Panc1 (cell line): ENCODE measurements around the gene PDZD4. TPM values are rescaled to one million over a fixed set of nuclear protein-coding genes. Genes with fewer than 3 reads are reported as not detected.

Experiments
- ATAC-seq: fragments of 200-7000 bp; cut with Tn5 transposase; 2 replicates; pipeline ENCODE4 v1.9.1; 2020; ENCODE audit warnings: mild to moderate bottlenecking, moderate library complexity
- BruUV-seq: library from RNA; stranded (reverse); fragments of 400-500 nt; replicated peaks from 2 replicates; lab custom pipeline; 2021; lab: Mats Ljungman, UMichigan
- CTCF ChIA-PET: fragments of 300-600 bp; sonication (Branson Sonifier 250); formaldehyde crosslinking; loops from one replicate; lab custom pipeline; 2022; ENCODE audit warnings: antibody characterized with exemption; lab: Charles Lee
- POLR2A ChIA-PET: fragments of 300-600 bp; sonication (Branson Sonifier 250); formaldehyde crosslinking; loops from one replicate; lab custom pipeline; 2022; ENCODE audit warnings: antibody characterized with exemption; lab: Charles Lee
- DNase-seq: peaks from one replicate; pipeline ENCODE4 v3.0.0-alpha.2; 2010; ENCODE audit warnings: low read depth, low spot score
- H3K27ac ChIP-seq: 2 replicates; pipeline ENCODE4 v1.5.1; 2011; ENCODE audit warnings: mild to moderate bottlenecking, low read length, inconsistent platforms
- H3K27me3 ChIP-seq: fragments of 200-500 bp; sonication (Bioruptor generic); 2 replicates; pipeline ENCODE4 v1.6.0; 2014; ENCODE audit warnings: low read length, inconsistent platforms; ENCODE audit not compliant: control insufficient read depth, insufficient read depth
- H3K36me3 ChIP-seq: fragments of 200-500 bp; sonication (Bioruptor generic); 2 replicates; pipeline ENCODE4 v1.5.1; 2014; ENCODE audit warnings: inconsistent platforms, mild to moderate bottlenecking, low read length, moderate library complexity; ENCODE audit not compliant: control insufficient read depth, insufficient read depth
- H3K4me1 ChIP-seq: 2 replicates; pipeline ENCODE4 v1.5.1; 2011; ENCODE audit warnings: inconsistent platforms, mild to moderate bottlenecking, low read length, moderate library complexity; ENCODE audit not compliant: control insufficient read depth, insufficient read depth
- H3K4me3 ChIP-seq, 2 experiments: 2 replicates each; pipeline ENCODE4 v1.5.1; 2011 to 2012; ENCODE audit warnings: low read depth in 2 of 2, low read length in 2 of 2, mild to moderate bottlenecking in 2 of 2, inconsistent platforms in 1 of 2, moderate library complexity in 1 of 2
- H3K9me3 ChIP-seq: fragments of 200-500 bp; sonication (Bioruptor generic); 2 replicates; pipeline ENCODE4 v1.5.1; 2014; ENCODE audit warnings: low read depth, mild to moderate bottlenecking, inconsistent platforms, low read length, moderate library complexity; ENCODE audit not compliant: control insufficient read depth, insufficient read depth
- POLR2AphosphoS5 ChIP-seq: IDR thresholded peaks from 2 replicates; pipeline ENCODE4 v1.6.1; 2012; ENCODE audit warnings: mild to moderate bottlenecking, low read depth, low read length, moderate library complexity
- SIN3A ChIP-seq: IDR thresholded peaks from 2 replicates; pipeline ENCODE4 v1.6.1; 2012; ENCODE audit warnings: low read depth, mild to moderate bottlenecking, low read length, moderate library complexity, borderline replicate concordance; ENCODE audit not compliant: insufficient read depth
- TCF7L2 ChIP-seq: IDR thresholded peaks from 2 replicates; pipeline ENCODE4 v1.6.1; 2011; ENCODE audit warnings: mild to moderate bottlenecking, low read depth, low read length, inconsistent platforms
- in situ Hi-C: cut with HindIII; loops from 2 replicates; pipeline ENCODE4 v1.10.0; 2016; ENCODE audit warnings: low sequenced_read_pairs, low pct_unique_long_range_greater_than_20kb
- intact Hi-C: fragments of 100-400 bp; cut with micrococcal nuclease; formaldehyde crosslinking; loops from one replicate; pipeline ENCODE4 v1.10.0; 2022; ENCODE audit not compliant: unreplicated experiment
- total RNA-seq: library from RNA; stranded (reverse); gene quantifications from one replicate; pipeline ENCODE4 v1.2.1, GENCODE V29; 2021; ENCODE audit not compliant: unreplicated experiment
- TF ChIP-seq, protein P1 (sequence below), 2 experiments: IDR thresholded peaks; 2 replicates each; pipeline ENCODE4 v1.6.1; 2011 to 2012; ENCODE audit warnings: low read depth in 2 of 2, control low read depth in 1 of 2, low read length in 1 of 2, mild to moderate bottlenecking in 1 of 2, moderate library complexity in 1 of 2; ENCODE audit not compliant: insufficient read depth in 1 of 2
- TF ChIP-seq, protein P2 (sequence below): fragments of 450-650 bp; IDR thresholded peaks from 2 replicates; pipeline ENCODE4 v1.5.1; 2017; ENCODE audit warnings: mild to moderate bottlenecking

The PDZD4 gene
- total RNA-seq, 1 experiment from 2014 or later: 37.2 TPM

GRCh38 chrX:153813161-153813560 lies 17.2 kb downstream of the PDZD4 start:
- Histone ChIP-seq H3K4me1 (no peaks in the 10 kb centered on the region), H3K27me3 (no peaks in the 10 kb centered on the region), H3K4me3 (no peak overlapping the region), H3K27ac (no peak overlapping the region), H3K9me3 (no peaks in the 10 kb centered on the region), H3K36me3 (no peaks in the 10 kb centered on the region)
- no TSS peak for BruUV-seq
- CTCF ChIA-PET: no interaction called here
- DNase-seq (no peak), ATAC-seq (no peak)
- POLR2A ChIA-PET: no interaction called here
- TF ChIP-seq, protein P1, sequence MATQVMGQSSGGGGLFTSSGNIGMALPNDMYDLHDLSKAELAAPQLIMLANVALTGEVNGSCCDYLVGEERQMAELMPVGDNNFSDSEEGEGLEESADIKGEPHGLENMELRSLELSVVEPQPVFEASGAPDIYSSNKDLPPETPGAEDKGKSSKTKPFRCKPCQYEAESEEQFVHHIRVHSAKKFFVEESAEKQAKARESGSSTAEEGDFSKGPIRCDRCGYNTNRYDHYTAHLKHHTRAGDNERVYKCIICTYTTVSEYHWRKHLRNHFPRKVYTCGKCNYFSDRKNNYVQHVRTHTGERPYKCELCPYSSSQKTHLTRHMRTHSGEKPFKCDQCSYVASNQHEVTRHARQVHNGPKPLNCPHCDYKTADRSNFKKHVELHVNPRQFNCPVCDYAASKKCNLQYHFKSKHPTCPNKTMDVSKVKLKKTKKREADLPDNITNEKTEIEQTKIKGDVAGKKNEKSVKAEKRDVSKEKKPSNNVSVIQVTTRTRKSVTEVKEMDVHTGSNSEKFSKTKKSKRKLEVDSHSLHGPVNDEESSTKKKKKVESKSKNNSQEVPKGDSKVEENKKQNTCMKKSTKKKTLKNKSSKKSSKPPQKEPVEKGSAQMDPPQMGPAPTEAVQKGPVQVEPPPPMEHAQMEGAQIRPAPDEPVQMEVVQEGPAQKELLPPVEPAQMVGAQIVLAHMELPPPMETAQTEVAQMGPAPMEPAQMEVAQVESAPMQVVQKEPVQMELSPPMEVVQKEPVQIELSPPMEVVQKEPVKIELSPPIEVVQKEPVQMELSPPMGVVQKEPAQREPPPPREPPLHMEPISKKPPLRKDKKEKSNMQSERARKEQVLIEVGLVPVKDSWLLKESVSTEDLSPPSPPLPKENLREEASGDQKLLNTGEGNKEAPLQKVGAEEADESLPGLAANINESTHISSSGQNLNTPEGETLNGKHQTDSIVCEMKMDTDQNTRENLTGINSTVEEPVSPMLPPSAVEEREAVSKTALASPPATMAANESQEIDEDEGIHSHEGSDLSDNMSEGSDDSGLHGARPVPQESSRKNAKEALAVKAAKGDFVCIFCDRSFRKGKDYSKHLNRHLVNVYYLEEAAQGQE (IDR thresholded peaks at IDR 0.05; ENCODE audit: insufficient read depth in 1 of 2, low read depth in 2 of 2, low read length in 1 of 2): no peak
- TF ChIP-seq, protein P2, sequence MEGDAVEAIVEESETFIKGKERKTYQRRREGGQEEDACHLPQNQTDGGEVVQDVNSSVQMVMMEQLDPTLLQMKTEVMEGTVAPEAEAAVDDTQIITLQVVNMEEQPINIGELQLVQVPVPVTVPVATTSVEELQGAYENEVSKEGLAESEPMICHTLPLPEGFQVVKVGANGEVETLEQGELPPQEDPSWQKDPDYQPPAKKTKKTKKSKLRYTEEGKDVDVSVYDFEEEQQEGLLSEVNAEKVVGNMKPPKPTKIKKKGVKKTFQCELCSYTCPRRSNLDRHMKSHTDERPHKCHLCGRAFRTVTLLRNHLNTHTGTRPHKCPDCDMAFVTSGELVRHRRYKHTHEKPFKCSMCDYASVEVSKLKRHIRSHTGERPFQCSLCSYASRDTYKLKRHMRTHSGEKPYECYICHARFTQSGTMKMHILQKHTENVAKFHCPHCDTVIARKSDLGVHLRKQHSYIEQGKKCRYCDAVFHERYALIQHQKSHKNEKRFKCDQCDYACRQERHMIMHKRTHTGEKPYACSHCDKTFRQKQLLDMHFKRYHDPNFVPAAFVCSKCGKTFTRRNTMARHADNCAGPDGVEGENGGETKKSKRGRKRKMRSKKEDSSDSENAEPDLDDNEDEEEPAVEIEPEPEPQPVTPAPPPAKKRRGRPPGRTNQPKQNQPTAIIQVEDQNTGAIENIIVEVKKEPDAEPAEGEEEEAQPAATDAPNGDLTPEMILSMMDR: no peak
- TF ChIP-seq POLR2AphosphoS5: no peak
- TF ChIP-seq TCF7L2: no peak
- no peak for TF ChIP-seq SIN3A
- in situ Hi-C loops: no loop called here
- intact Hi-C loops: no loop called here

DNA sequence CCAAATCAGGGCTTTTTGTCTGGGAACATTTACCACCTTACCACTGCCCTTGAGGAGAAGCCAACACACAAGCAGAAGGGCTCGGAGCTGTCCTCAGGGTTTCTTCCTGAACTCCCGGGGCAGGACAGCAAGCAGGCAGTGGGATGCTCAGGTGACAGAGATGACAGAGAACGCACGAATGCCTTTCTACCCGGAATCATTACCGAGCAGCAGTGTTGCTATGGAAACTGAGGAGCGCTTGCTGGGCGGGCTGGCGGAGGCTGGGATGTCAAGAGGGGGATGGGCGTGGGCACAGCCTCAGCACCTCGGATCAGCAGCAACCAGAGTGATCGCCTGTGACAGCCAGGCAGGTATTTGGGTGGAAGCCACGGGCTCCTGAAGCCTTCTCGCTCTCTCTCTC lies 18.1 kb downstream of the PDZD4 start:
- ATAC-seq (no peak), DNase-seq (no peak)
- CTCF ChIA-PET: interaction anchor here (0.5 kb wide), 1 partner anchor 141 kb away, joined by 3 read pairs; no protein-coding TSS in a partner anchor
- H3K27ac ChIP-seq: no peak overlapping the region
- no peaks in the 10 kb centered on the region for H3K36me3 ChIP-seq
- H3K27me3 ChIP-seq: no peaks in the 10 kb centered on the region
- in situ Hi-C loops: no loop called here
- no TSS peak for BruUV-seq
- POLR2A ChIA-PET: no interaction called here
- H3K4me3 ChIP-seq: no peak overlapping the region
- no peaks in the 10 kb centered on the region for H3K4me1 ChIP-seq
- TF ChIP-seq, protein P2: no peak
- TF ChIP-seq TCF7L2: no peak
- TF ChIP-seq SIN3A: no peak
- TF ChIP-seq POLR2AphosphoS5: no peak
- TF ChIP-seq, protein P1 (IDR thresholded peaks at IDR 0.05; ENCODE audit: insufficient read depth in 1 of 2, low read depth in 2 of 2, low read length in 1 of 2): no peak
- H3K9me3 ChIP-seq: no peaks in the 10 kb centered on the region
- intact Hi-C loops: no loop called here
